Fibroblast of lung (primary cell): Measurements from ENCODE around the gene MRPL14.

ENCODE experiments used
- EZH2 ChIP-seq: IDR thresholded peaks from 2 replicates; pipeline ENCODE4 v1.5.1; 2012; ENCODE audit warnings: low read length, control low read depth, mild to moderate bottlenecking; ENCODE audit errors: missing control alignments
- TF ChIP-seq, protein P1 (sequence below), 2 donors: IDR thresholded peaks in 1 of 2; conservative IDR thresholded peaks in 1 of 2; 1 replicate in 1 of 2; 2 replicates in 1 of 2; pipeline ENCODE4 v1.5.1; 2011 to 2012; ENCODE audit warnings: low read length in 2 of 2, control low read depth in 1 of 2, inconsistent platforms in 1 of 2, low read depth in 1 of 2, mild to moderate bottlenecking in 1 of 2

DNA sequence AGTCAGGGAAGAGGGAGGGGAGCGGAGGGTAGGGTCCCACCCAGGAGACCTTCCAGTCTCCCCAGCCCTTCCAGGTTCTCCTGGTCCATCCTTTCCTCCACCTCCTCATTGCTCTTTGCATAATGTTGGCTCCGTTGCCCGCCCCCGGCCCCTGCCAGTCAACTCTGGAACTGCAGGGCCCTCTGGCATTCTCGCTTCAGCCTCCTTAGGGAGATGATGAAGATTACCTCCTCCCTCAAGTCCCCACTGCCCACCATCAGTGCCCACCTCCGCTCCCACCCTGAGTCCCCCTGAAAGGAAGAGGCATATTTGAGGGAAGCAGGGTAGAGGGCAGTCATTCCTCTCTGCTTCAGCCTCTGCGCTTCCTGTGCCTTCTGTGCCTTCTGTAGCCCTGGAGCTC lies 8.6 kb upstream of the MRPL14 start:
- TF ChIP-seq, protein P1, sequence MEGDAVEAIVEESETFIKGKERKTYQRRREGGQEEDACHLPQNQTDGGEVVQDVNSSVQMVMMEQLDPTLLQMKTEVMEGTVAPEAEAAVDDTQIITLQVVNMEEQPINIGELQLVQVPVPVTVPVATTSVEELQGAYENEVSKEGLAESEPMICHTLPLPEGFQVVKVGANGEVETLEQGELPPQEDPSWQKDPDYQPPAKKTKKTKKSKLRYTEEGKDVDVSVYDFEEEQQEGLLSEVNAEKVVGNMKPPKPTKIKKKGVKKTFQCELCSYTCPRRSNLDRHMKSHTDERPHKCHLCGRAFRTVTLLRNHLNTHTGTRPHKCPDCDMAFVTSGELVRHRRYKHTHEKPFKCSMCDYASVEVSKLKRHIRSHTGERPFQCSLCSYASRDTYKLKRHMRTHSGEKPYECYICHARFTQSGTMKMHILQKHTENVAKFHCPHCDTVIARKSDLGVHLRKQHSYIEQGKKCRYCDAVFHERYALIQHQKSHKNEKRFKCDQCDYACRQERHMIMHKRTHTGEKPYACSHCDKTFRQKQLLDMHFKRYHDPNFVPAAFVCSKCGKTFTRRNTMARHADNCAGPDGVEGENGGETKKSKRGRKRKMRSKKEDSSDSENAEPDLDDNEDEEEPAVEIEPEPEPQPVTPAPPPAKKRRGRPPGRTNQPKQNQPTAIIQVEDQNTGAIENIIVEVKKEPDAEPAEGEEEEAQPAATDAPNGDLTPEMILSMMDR (conservative IDR thresholded peaks at IDR 0.05 in 1 of 2, IDR thresholded peaks at IDR 0.05 in 1 of 2; ENCODE audit: low read depth in 1 of 2, low read length in 2 of 2) = peak in 1 of 2 donors; percentile 8
- TF ChIP-seq EZH2 = no peak
